8988T (cell line): ENCODE data around the gene TRAP1.

ENCODE experiments used
- DNase-seq: peaks from one replicate; pipeline ENCODE4 v3.0.0; 2011

The TRAP1 gene

DNA sequence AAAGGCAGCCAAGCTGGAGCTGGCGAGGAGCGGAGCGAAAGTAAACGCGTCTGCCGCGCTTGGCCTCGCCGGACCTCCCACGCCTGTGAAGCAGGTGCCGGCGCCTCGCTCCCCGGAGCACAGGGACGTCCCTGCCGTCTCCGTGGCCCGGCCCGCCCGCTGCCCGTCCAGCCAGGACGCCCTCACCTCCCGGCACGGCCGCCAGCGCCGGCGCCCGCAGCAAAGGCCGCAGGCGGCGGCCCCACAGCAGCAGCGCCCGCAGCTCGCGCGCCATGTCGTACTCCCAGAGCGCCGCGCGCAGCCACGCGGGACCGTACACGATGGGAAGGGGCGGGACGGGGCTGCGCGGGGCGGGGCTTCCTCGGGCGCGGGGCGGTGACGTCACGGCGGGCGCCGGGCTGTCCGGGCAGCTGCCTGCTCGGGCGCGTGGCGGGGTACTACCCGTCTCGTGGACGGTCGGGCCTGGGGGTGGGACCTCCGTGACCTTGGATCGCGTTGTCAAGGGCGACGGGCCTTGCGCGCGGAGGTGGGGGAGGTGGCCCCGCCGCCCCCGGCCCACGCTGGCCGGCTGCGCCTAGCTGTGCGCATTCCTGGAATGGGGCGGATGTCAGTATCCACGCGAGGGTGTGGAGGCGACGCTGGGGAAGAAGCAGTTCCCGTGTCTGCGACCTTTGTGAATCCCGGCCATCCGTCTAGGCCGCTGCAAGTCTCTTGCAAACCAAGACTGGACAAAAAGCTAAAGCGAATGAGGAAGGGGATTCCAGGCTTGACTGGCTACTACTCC lies at the start of gene TRAP1:
Gene TRAP1, minus strand, starts transcription at position 290 of the 784 bp plus-strand sequence. Its CDS starts 16 bp downstream, at position 274.
- DNase-seq, result peak; percentile 50

DNA sequence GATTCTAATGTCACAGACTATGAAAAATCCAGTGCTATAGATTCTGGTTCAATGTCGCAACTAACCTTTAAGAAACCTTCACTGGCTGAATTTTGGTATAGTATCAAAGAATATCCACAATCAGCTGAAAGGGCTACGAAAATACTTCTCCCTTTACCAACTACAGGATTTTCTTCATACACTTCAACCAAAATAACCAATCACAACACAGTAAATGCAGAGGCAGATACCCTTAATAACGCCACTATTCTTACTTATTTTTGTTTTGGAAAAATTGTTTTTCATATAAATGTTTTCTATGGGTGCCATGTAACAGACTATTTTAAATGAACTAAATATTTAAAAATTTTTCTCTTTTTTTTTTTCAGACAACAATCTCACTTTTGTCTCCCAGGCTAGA lies 48.9 kb upstream of the TRAP1 start:
- no peak for DNase-seq

DNA sequence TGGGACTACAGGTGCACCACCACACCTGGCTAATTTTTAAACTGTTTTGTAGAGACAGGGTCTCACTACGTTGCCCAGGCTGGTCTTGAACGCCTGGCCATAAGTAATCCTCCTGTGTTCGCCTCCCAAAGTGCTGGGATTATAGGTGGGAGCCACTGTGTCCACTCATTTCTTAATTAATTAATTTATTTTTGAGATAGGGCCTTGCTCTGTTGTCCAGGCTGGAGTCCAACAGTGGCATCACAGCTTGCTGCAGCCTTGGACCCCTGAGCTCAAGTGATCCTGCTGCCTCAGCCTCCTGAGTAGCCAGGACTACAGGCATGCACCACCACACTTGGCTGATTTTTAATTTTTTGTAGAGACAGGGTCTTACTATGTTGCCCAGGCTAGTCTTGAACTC lies 47.1 kb upstream of the TRAP1 start:
- no peak for DNase-seq

DNA sequence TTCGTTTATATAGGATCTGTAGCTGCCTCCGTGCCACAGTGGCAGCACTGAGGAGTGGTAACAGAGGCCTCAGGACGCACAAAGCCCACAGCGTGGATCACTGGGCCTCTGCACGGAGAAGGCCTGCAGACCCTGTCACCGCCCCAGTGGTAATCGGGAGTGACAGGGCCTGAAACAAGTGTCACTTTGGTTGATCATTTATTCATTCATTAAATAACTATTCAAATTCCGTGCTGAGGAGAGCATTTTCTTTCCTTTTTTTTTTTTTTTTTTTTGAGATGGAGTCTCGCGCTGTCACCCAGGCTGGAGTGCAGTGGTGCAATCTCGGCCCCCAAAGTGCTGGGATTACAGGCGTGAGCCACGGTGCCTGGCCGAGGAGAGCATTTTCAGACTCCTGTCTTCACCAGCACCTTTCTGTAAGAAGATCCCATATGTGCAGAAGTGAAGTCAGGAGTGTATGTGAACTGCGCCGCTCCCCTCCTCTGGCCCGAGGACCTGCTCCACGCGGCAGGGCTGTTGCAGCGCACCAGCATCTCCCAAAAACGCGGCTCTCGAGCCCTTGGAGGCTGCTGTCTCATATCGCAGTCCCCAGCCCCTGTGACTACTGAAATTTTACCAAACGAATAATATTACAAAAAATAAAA lies 44.9 kb upstream of the TRAP1 start:
- no peak for DNase-seq

DNA sequence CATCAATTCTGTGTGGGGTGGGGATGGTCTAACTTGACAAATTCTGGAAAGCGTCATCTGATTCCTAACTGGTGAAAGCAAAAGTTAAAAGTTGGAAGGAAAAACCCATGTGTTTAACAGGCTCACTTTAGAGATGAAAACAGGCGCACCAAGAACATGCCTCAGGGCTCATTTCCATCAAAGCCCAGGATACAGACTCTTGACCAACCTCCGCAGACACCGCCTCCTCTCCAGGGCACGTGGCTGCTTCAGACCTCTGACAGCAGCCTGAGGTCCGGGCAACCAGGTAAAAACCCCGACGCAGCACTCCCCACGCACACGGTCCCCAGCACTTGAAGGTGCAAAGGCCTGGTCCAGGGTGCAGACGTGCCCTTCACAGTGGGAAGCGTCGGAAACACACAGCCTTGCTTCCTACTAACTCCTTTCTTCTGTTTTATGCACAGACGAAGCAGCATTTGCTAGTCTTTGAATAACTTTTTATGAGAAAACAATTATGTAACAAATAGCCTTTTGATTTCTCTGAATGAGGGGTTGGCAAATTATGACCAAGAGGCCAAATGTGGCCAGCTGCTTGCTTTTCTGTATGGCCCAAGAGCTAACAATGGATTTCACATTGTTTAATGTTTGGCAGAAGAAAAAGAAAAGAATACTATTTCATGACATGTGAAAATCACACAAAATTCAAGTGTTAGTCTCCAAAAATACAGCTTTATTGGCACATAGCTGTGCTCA lies 44.2 kb upstream of the TRAP1 start:
- no peak for DNase-seq

DNA sequence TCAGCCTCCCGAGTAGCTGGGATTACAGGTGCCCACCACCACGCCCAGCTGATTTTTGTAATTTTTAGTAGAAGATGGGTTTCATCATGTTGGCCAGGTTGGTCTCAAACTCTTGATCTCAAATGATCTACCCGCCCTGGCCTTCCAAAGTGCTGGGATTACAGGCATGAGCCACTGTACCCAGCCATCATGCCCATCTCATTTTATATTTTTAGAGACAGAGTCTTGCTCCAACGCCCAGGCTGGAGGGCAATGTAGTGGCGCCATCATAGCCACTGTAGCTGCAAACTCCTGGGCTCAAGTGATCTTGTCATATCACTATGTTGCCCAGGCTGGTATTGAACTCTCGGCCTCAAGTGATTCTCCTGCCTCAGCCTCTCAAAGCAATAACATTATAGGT lies 43.2 kb upstream of the TRAP1 start:
- no peak for DNase-seq

DNA sequence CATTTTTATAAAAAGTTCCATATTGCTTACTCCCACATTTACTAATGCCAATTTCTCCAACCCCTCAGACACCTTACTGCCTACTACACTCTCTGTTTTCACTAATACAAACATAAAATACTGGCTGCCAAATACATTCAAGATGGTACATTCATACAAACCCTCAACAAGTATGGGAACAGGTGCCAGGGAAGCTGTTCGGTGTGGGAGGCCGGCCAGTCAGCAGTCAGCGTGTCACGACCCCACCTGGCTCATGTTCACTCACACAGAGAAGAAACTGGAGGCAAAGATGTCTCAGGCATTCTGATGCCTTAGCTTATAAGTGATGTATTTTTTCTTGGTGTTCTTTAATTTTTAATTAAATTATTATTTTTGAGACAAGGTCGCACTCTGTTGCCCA lies 42.4 kb upstream of the TRAP1 start:
- DNase-seq, result no peak

DNA sequence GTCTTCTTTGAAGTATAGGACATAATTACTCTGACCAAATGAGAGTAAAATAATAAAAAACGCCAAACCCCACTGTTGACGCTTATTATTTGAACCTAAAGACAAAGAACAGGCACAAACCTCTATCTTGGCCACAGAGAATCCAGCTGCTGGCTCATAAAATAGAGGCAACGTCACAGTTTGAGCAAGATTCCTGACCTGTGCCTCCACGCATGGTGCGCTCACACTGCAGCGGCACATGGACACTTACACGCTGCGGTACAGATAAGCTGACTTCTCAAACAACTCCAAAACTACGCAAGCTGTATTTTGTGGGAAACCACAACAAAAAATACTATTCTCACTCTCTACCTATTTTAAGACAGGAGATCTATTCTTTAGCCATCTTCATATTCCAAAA lies 38.8 kb upstream of the TRAP1 start:
- no peak for DNase-seq

DNA sequence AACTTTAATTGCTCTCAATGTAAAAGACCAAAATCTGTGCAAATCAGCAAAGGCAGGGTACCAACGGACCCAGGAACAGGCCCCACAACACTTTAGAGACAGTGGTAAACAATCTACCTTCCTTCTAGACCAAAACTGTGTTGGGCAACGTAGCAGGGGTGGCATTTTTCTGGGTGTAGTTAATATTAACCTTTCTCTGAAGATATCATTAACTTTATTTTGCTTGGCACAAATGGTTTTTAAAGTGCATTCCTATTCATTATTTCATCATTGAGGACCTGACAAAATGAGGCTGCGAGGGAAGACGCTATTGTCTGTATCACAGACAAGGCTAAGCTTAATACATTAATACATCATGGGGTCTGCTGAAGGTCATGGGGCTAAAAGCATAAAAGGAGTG lies 37.9 kb upstream of the TRAP1 start:
- DNase-seq, result no peak

DNA sequence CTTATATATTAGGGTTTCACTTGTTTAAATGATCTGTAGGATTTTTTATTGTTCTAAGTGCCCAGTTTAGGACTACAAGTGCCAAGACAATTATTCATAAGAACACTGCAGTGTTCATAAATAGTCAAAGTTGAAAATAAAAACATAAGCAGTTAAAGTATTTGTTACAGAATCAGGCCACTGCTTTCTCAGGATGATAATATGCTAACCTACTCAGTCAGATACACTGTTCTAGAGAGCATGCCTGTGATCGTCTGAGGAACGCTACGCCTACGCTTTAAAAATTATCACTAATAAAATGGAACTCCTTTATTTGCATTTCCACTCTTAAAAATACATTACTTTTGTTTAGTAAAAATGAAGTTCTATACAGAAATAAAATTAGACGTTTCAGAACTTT lies 37.4 kb upstream of the TRAP1 start:
- no peak for DNase-seq

DNA sequence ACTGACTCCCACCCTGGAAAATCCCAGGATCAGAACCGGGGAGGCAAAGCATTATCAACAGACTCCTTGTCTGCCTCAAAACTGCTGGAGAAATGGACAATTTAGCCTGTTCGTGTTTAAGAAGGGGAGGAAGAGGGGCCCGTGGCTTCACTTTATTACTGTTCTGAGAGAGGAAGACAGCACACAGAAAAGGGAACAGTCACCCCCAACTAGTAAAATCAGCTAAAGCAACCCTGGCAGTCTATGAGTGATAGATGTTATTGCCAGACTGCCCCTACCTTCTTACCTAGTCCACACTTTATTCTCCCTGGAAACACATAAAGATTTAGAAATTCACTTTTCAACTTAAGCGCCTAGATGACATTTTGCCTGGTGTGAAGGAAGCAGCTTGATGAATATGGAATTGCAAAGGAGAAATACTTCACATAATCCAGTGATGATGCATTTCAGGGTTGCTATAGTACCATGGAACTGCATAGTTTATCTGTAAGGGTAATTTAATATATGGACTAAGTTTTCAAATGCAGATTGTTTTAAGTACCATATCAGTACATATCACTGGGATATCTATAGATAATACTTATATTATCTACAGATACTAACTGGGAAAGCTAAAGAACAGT lies 36.9 kb upstream of the TRAP1 start:
- DNase-seq, result no peak

DNA sequence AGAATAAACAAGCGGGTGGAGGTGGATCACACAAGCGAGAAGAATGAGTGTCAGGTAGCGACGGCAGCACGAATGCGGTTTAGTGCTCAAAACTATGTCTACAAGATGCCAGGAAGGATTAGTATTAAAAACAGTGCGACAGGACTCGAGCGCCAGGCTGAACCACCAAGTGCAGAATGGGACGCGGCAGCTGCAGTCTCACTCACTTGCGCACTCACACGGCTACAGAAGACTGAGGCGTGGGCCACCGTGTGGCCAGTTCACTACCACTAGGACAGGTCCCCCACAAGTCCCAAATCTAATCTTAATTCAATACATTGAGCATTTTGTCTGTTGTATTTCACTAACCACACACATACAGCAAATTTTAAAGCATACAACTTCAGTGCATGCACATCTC lies 35.7 kb upstream of the TRAP1 start:
- no peak for DNase-seq

DNA sequence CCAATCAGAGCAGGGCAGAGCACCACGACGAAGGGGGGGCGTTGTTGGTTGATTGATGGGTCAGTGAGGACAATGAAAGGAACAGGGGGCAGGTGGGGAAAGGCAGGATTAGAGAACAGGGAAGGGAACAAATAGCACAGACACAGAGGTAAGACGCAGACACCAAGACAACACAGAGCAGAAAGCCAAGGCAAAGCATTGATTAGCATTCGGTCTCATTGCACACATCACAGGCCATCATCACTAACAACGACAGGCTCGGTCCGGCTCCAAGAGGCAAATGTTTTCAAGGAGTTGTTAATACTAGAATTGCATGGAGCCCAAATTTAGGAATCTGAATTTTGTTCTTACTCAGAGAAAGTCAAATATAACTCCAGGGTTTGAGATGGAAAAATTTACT lies 34.6 kb upstream of the TRAP1 start:
- no peak for DNase-seq

DNA sequence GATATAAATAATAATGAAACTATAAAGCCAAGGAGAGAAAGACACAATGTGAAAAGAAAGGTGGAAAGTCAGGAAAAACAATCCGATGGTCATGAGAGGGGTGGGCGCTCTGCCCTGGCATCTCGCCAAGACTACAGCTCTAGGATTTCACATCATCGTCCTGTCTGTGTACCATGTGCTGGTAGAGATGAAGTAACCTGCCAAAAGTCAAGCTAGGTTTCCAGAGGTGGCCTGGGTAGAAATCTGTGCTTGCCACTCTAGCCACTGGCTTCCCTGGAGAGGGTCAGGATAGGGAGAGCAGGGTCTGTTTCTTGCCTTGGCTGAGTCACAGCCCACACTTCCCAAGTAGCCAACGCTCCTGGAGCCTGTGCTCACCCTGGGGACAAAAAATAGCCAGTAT lies 31.0 kb upstream of the TRAP1 start:
- DNase-seq, result no peak

DNA sequence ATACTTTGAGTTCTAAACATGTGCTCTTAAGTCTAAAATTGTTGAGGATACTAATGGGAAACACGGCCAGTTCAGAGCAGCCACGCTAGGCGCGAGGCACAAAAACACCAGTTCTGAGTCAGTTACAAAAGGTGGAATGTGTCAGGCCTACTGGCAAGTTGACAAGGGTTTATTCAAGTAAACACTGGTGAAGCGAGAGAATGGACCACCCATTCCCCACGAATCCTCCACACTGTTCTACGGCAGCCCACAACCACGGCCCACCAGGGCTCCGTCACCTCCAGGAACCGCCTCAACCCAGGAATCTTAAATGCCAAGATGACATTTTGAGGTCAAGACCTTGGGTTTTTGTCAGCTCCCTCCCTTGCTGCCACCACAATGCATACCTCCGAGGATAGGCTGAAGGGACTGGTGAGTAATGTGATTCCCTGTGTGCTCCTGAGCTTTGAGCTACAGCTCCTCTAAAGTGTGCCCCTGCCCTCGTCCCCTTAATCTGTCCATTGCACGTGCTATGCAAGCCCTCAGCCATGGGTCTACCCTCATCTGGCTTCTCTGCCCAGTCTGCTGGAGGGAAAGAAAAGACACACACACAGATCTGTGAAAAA lies 28.5 kb upstream of the TRAP1 start:
- DNase-seq, result no peak

DNA sequence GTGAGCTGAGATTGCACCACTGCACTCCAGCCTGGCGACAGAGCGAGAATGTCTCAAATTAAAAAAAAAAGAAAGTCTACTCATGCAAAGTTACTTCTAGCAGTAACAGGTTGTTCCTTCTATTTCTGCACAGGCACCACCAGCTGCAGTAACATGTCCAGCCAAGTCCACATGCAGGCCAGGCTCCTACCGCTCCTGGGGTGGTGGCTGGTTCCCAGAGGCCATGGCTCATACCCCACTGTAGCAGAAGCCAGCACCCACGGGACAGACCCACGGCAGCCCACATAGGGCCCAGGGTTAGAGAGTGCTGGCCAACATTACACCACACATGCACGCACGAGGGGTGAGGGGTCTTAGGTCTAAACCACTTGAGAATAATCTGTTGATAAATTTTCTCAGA lies 26.7 kb upstream of the TRAP1 start:
- DNase-seq, result no peak

DNA sequence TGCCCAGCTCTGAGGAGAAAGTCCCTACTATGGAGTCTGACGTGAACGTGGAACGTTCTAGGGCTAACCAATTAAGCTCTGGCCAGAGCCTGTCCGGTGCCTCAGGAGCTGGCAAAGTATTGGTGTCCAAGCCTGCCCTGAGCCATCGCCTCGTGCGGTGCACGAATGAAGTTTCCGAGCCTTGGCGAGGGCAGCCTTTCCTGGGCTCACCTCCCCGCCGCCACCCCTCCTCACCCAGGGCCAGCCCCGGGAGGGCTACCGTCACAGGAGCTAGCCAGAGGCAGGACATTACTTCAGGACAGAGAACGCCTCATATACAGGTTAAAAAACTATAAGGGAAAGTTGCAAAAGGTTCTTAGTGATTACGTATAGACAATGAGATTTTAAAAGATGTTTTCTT lies 23.6 kb upstream of the TRAP1 start:
- no peak for DNase-seq

DNA sequence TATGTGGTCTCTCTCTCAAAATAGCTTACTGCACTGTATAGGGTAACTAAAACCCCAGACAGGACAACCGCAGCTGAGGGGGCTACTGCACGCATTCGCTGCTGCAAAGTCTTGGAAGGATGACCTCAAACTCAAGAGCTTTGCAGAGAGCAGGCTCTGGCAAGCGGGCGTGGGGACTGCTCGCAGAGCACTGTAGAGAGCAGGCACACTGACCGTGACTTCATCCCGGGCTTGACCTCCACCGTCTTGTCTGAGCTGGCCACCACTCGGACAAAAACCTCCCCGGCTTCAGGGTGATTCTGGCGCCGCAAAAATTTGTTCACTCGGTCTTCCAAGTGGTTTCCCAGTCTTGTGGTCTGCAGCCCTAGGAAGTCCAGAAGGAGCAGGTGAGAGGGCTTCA lies 22.9 kb upstream of the TRAP1 start:
- DNase-seq, result no peak

DNA sequence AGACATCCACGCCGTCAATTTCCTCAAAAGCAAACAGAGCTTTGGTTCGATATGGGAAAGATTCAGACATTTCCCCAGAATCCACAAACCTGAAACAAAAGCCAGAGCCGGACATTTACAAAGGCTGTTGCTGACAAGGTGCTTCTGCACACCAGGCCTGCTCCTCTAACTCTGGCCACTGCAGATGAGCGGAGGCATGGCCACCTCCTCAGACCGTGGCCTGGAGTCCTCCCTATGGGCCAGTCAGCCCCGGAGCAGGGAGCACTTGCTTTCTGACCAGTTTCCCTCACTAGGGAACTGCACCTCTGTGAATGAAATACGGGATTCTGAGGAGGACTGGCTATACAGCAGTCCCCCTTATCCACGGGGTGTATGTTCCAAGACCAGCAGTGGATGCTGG lies 22.3 kb upstream of the TRAP1 start:
- DNase-seq, result no peak

DNA sequence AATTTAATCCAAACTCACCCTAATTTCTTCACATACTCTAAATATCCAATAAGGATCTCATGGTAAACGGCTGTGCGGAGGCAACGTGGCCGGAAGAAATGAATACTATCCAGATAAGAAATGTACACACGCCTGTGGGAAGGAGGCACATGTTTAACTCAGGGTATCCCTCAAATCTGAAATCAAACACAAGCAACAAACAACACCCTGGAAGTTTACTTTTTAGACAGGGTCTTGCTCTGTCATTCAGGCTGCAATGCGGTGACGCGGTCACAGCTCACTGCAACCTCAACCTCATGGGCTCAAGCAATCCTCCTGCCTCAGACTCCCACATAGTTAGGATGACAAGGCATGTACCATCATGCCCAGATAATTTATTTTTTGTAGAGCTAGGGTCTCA lies 21.2 kb upstream of the TRAP1 start:
- no peak for DNase-seq

DNA sequence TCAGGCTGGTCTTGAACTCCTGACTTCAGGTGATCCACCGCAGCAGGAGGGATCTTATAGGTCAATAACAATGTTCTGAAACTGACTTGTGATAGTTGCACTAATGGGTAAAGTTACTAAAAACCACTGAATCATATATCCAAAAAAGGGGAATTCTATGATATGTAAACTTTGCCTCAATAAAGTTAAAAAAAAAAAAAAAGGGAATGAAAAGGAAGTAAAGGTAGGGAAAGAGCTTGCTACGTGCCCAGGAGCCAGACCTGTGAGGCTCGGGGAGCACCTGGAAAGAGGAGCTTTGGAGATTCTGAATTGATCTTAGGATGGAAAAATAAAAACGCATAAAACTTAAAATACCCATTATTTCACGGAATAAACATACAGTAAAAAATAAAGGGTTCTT lies 20.8 kb upstream of the TRAP1 start:
- DNase-seq, result no peak

DNA sequence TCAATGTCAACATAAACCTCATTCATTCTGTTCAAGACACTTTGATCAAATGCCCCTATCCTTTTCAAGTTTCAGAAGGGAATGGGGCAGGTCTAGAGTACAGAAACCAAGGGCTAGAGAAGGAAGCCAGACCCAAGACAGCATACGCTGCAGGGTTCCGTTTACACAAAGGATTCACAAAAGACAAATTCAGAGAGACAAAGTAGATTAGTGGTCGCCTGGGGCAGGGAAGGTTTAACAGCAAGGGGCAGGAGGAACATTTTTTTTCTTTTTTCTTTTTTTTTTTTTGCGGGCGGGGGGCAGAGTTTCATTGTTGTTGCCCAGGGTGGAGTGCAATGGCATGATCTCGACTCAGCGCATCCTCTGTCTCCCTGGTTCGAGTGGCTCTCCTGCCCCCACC lies 19.9 kb upstream of the TRAP1 start:
- DNase-seq, result no peak

DNA sequence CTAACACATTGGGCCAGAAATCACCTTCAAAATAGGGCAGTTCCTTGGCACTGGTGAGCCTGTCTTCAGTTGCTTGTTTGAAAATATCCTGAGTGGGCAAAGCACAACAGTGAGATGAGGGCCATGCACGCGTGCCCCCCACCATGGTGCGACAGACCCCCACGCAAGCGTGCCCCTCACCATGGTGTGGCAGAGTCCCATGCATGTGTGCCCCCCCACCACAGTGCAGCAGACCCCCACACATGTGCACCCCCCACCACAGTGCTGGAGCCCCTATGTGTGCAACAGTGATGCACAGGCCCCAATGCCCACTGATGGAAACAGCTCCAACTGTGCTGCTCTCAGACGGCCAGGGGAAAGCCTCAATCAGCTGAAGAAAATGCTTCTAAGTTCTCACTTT lies 18.8 kb upstream of the TRAP1 start:
- DNase-seq, result no peak
